ENCODE measurements around the gene CAPNS1. TPM values are rescaled to one million over a fixed set of nuclear protein-coding genes. Genes with fewer than 3 reads are reported as not detected.

The CAPNS1 gene
- total and polyA plus RNA-seq, 2 of the 13 experiments (the other 11 are each of a cell fraction or from before 2014, with no cell fraction given), result 322 to 526 TPM

DNA sequence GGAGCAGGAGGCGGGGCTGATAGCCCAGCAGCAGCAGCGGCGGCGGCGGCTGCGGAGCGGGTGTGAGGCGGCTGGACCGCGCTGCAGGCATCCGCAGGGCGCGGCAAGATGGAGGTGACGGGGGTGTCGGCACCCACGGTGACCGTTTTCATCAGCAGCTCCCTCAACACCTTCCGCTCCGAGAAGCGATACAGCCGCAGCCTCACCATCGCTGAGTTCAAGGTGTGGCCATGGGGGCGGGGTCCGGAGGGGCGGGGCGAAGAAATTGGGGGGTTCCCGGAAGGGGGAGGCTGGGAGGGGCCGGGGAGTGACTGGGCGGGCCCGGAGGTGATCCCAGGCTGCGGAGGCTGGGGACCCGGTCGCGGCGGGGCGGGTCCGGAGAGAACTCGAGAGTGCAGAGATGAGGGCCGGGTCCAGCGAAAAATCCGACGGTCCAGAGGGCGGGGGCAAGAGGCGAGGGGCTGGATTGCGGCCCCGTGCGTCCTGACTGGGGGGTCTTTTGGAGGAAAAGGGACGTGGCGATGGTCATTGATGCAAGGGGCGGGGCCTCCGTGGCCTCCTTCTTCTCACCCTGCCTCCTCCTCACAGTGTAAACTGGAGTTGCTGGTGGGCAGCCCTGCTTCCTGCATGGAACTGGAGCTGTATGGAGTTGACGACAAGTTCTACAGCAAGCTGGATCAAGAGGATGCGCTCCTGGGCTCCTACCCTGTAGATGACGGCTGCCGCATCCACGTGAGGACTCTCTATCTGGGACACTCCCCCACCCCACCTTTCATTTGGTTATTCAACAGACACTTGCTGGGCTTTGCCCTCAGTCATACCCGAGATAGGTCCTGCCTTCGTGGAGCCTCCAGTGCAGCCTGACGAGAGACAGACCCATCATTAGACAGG lies 24.2 kb upstream of the CAPNS1 start, which contains the start of gene TBCB (continued):
- TF ChIP-seq, protein P1, sequence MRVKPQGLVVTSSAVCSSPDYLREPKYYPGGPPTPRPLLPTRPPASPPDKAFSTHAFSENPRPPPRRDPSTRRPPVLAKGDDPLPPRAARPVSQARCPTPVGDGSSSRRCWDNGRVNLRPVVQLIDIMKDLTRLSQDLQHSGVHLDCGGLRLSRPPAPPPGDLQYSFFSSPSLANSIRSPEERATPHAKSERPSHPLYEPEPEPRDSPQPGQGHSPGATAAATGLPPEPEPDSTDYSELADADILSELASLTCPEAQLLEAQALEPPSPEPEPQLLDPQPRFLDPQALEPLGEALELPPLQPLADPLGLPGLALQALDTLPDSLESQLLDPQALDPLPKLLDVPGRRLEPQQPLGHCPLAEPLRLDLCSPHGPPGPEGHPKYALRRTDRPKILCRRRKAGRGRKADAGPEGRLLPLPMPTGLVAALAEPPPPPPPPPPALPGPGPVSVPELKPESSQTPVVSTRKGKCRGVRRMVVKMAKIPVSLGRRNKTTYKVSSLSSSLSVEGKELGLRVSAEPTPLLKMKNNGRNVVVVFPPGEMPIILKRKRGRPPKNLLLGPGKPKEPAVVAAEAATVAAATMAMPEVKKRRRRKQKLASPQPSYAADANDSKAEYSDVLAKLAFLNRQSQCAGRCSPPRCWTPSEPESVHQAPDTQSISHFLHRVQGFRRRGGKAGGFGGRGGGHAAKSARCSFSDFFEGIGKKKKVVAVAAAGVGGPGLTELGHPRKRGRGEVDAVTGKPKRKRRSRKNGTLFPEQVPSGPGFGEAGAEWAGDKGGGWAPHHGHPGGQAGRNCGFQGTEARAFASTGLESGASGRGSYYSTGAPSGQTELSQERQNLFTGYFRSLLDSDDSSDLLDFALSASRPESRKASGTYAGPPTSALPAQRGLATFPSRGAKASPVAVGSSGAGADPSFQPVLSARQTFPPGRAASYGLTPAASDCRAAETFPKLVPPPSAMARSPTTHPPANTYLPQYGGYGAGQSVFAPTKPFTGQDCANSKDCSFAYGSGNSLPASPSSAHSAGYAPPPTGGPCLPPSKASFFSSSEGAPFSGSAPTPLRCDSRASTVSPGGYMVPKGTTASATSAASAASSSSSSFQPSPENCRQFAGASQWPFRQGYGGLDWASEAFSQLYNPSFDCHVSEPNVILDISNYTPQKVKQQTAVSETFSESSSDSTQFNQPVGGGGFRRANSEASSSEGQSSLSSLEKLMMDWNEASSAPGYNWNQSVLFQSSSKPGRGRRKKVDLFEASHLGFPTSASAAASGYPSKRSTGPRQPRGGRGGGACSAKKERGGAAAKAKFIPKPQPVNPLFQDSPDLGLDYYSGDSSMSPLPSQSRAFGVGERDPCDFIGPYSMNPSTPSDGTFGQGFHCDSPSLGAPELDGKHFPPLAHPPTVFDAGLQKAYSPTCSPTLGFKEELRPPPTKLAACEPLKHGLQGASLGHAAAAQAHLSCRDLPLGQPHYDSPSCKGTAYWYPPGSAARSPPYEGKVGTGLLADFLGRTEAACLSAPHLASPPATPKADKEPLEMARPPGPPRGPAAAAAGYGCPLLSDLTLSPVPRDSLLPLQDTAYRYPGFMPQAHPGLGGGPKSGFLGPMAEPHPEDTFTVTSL (CRISPR knock-in tag; IDR thresholded peaks at IDR 0.05; ENCODE audit: borderline replicate concordance), result peak; percentile 29; the same call in 1 of the 2 replicates
- TF ChIP-seq ZNF317 (CRISPR knock-in tag; IDR thresholded peaks at IDR 0.05) (0 out of 2 replicates have a peak, but pooled peaks have one; percentile 29), KDM1A (CRISPR knock-in tag; IDR thresholded peaks at IDR 0.05) (no peak), ZNF18 (CRISPR knock-in tag; IDR thresholded peaks at IDR 0.05; ENCODE audit: insufficient replicate concordance) (peak; percentile 37), ZNF614 (CRISPR knock-in tag; IDR thresholded peaks at IDR 0.05; ENCODE audit: borderline replicate concordance) (no peak), ZSCAN21 (CRISPR knock-in tag; IDR thresholded peaks at IDR 0.05; ENCODE audit: borderline replicate concordance) (peak; percentile 6; the same call in 1 of the 2 replicates), RFX1 (IDR thresholded peaks at IDR 0.05) (no peak), ZNF543 (CRISPR knock-in tag; IDR thresholded peaks at IDR 0.05) (peak; percentile 55; the same call in 1 of the 2 replicates), SNAPC4 (CRISPR knock-in tag; IDR thresholded peaks at IDR 0.05) (no peak)
- TF ChIP-seq, protein P2, sequence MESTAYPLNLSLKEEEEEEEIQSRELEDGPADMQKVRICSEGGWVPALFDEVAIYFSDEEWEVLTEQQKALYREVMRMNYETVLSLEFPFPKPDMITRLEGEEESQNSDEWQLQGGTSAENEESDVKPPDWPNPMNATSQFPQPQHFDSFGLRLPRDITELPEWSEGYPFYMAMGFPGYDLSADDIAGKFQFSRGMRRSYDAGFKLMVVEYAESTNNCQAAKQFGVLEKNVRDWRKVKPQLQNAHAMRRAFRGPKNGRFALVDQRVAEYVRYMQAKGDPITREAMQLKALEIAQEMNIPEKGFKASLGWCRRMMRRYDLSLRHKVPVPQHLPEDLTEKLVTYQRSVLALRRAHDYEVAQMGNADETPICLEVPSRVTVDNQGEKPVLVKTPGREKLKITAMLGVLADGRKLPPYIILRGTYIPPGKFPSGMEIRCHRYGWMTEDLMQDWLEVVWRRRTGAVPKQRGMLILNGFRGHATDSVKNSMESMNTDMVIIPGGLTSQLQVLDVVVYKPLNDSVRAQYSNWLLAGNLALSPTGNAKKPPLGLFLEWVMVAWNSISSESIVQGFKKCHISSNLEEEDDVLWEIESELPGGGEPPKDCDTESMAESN (CRISPR knock-in tag; conservative IDR thresholded peaks at IDR 0.05), result 0 out of 2 replicates have a peak, but pooled peaks have one; percentile 19

Measured in HepG2 (cell line).